IMR-90 (cell line): ENCODE data around the gene PITX1. TPM values are rescaled to one million over a fixed set of nuclear protein-coding genes. Genes with fewer than 3 reads are reported as not detected.

ENCODE experiments used
- ATAC-seq: fragments of 200-7000 bp; cut with Tn5 transposase; 2 replicates; pipeline ENCODE4 v1.9.1; 2020; ENCODE audit warnings: low read depth, mild to moderate bottlenecking, moderate library complexity
- BruUV-seq: library from RNA; stranded (reverse); fragments of 400-500 nt; replicated peaks from 2 replicates; lab custom pipeline; 2021; lab: Mats Ljungman, UMichigan
- CTCF ChIA-PET: fragments of 300-600 bp; formaldehyde crosslinking; extraction: SDS; loops from one replicate; lab custom pipeline; 2021; ENCODE audit warnings: antibody characterized with exemption; lab: Yijun Ruan, JAX
- POLR2A ChIA-PET: fragments of 300-600 bp; sonication (Branson Sonifier 250); formaldehyde crosslinking; loops from one replicate; lab custom pipeline; 2022; ENCODE audit warnings: antibody characterized with exemption; ENCODE audit not compliant: unreplicated experiment; lab: Charles Lee
- DNase-seq: peaks from one replicate; pipeline ENCODE4 v3.0.0; 2013
- H2AFZ ChIP-seq: replicated peaks from 2 replicates; pipeline ENCODE3; 2013; ENCODE audit warnings: low read length, mild to moderate bottlenecking; ENCODE audit not compliant: poor library complexity
- H2AK5ac ChIP-seq: 2 replicates; pipeline ENCODE4 v1.6.1; 2013; ENCODE audit warnings: low read depth, low read length, inconsistent platforms
- H2AK9ac ChIP-seq: replicated peaks from 2 replicates; pipeline ENCODE3; 2013; ENCODE audit warnings: mild to moderate bottlenecking, low read depth, low read length, moderate library complexity; ENCODE audit not compliant: poor library complexity
- H2BK120ac ChIP-seq: 2 replicates; pipeline ENCODE4 v1.6.1; 2013; ENCODE audit warnings: low read depth, low read length, inconsistent platforms
- H2BK15ac ChIP-seq: 3 replicates; pipeline ENCODE4 v1.6.1; 2013; ENCODE audit warnings: low read depth, low read length, inconsistent platforms
- H2BK20ac ChIP-seq: 2 replicates; pipeline ENCODE4 v1.6.1; 2013; ENCODE audit warnings: low read depth, mild to moderate bottlenecking, inconsistent platforms, low read length, moderate library complexity
- H2BK5ac ChIP-seq: 2 replicates; pipeline ENCODE4 v1.6.1; 2013; ENCODE audit warnings: mild to moderate bottlenecking, low read depth, low read length, inconsistent platforms; ENCODE audit not compliant: poor library complexity, severe bottlenecking
- H3K14ac ChIP-seq: replicated peaks from 2 replicates; pipeline ENCODE4 v1.6.1; 2013; ENCODE audit warnings: low read depth, low read length, inconsistent platforms
- H3K18ac ChIP-seq: 2 replicates; pipeline ENCODE4 v1.6.1; 2013; ENCODE audit warnings: low read depth, low read length, control low read depth
- H3K23ac ChIP-seq: 2 replicates; pipeline ENCODE4 v1.6.1; 2013; ENCODE audit warnings: low read depth, low read length, inconsistent platforms
- H3K27ac ChIP-seq: 2 replicates; pipeline ENCODE4 v1.5.1; 2013; ENCODE audit warnings: mild to moderate bottlenecking, control low read depth, low read length; ENCODE audit not compliant: insufficient read depth
- H3K27me3 ChIP-seq: 2 replicates; pipeline ENCODE4 v1.6.1; 2013; ENCODE audit warnings: low read length; ENCODE audit not compliant: control insufficient read depth, insufficient read depth
- H3K36me3 ChIP-seq: 2 replicates; pipeline ENCODE4 v1.6.1; 2013; ENCODE audit warnings: low read length, mixed read lengths; ENCODE audit not compliant: control insufficient read depth, insufficient read depth
- H3K4ac ChIP-seq: 2 replicates; pipeline ENCODE4 v1.6.1; 2013; ENCODE audit warnings: low read depth, low read length, inconsistent platforms
- H3K4me1 ChIP-seq: 2 replicates; pipeline ENCODE4 v1.6.1; 2013; ENCODE audit warnings: low read length, mixed read lengths; ENCODE audit not compliant: control insufficient read depth, insufficient read depth
- H3K4me2 ChIP-seq: 2 replicates; pipeline ENCODE4 v1.6.1; 2013; ENCODE audit warnings: low read depth, mild to moderate bottlenecking, control low read depth, low read length, moderate library complexity
- H3K4me3 ChIP-seq: 2 replicates; pipeline ENCODE4 v1.5.1; 2013; ENCODE audit warnings: low read depth, mild to moderate bottlenecking, control low read depth, low read length, moderate library complexity; ENCODE audit not compliant: insufficient read depth
- H3K56ac ChIP-seq: 2 replicates; pipeline ENCODE4 v1.6.1; 2013; ENCODE audit warnings: low read length, inconsistent platforms; ENCODE audit not compliant: insufficient read depth; ENCODE audit errors: extremely low read depth
- H3K79me1 ChIP-seq, 2 experiments: 2 replicates each; pipeline ENCODE4 v1.6.1; 2013; ENCODE audit warnings: low read length in 2 of 2, inconsistent platforms in 1 of 2, low read depth in 1 of 2
- H3K9ac ChIP-seq: 2 replicates; pipeline ENCODE4 v1.6.1; 2013; ENCODE audit warnings: low read depth, low read length, control low read depth
- H3K9me1 ChIP-seq: 2 replicates; pipeline ENCODE4 v1.6.1; 2013; ENCODE audit warnings: low read length, inconsistent platforms; ENCODE audit not compliant: insufficient read depth
- H3K9me3 ChIP-seq: 2 replicates; pipeline ENCODE4 v1.6.1; 2013; ENCODE audit warnings: low read length; ENCODE audit not compliant: control insufficient read depth, insufficient read depth
- H4K20me1 ChIP-seq: 2 replicates; pipeline ENCODE4 v1.6.1; 2013; ENCODE audit warnings: low read length, inconsistent platforms; ENCODE audit not compliant: insufficient read depth
- H4K5ac ChIP-seq: 2 replicates; pipeline ENCODE4 v1.6.1; 2013; ENCODE audit warnings: mild to moderate bottlenecking, low read depth, low read length, control low read depth
- H4K8ac ChIP-seq, 2 experiments: 2 replicates each; pipeline ENCODE4 v1.6.1; 2013; ENCODE audit warnings: low read depth in 2 of 2, low read length in 2 of 2, control low read depth in 1 of 2, inconsistent platforms in 1 of 2
- H4K91ac ChIP-seq: 2 replicates; pipeline ENCODE4 v1.6.1; 2013; ENCODE audit warnings: low read depth, low read length, inconsistent platforms; ENCODE audit not compliant: insufficient read depth
- BHLHE40 ChIP-seq: fragments of 150-350 bp; IDR thresholded peaks from 2 replicates; pipeline ENCODE4 v1.6.1; 2016; ENCODE audit warnings: mild to moderate bottlenecking, low read depth, low read length
- CEBPB ChIP-seq: IDR thresholded peaks from 2 replicates; pipeline ENCODE4 v1.6.1; 2012; ENCODE audit warnings: low read depth, low read length, improper control_type of control experiment
- CHD1 ChIP-seq: IDR thresholded peaks from 2 replicates; pipeline ENCODE4 v1.6.1; 2012; ENCODE audit warnings: low read depth, low read length, improper control_type of control experiment
- FOS ChIP-seq: fragments of 150-350 bp; IDR thresholded peaks from 2 replicates; pipeline ENCODE4 v1.6.1; 2016; ENCODE audit warnings: low read depth, low read length
- MAFK ChIP-seq: IDR thresholded peaks from 2 replicates; pipeline ENCODE4 v1.6.1; 2012; ENCODE audit warnings: low read depth, low read length, improper control_type of control experiment
- MAZ ChIP-seq: IDR thresholded peaks from 2 replicates; pipeline ENCODE4 v1.6.1; 2012; ENCODE audit warnings: low read depth, mild to moderate bottlenecking, low read length, improper control_type of control experiment, moderate library complexity, borderline replicate concordance
- MXI1 ChIP-seq: IDR thresholded peaks from 2 replicates; pipeline ENCODE4 v1.6.1; 2012; ENCODE audit warnings: low read depth, mild to moderate bottlenecking, low read length, moderate library complexity, borderline replicate concordance
- POLR2A ChIP-seq: IDR thresholded peaks from 2 replicates; pipeline ENCODE4 v1.6.1; 2012; ENCODE audit warnings: mild to moderate bottlenecking, low read depth, low read length
- RAD21 ChIP-seq: IDR thresholded peaks from 2 replicates; pipeline ENCODE4 v1.6.1; 2012; ENCODE audit warnings: low read length, improper control_type of control experiment
- RCOR1 ChIP-seq: IDR thresholded peaks from 2 replicates; pipeline ENCODE4 v1.6.1; 2012; ENCODE audit warnings: mild to moderate bottlenecking, low read length, improper control_type of control experiment; ENCODE audit not compliant: insufficient replicate concordance
- RFX5 ChIP-seq: IDR thresholded peaks from 2 replicates; pipeline ENCODE4 v1.8.0; 2012; ENCODE audit warnings: low read depth, mild to moderate bottlenecking, low read length, moderate library complexity
- SMC3 ChIP-seq: fragments of 150-350 bp; IDR thresholded peaks from 2 replicates; pipeline ENCODE4 v1.6.1; 2016; ENCODE audit warnings: low read depth, mild to moderate bottlenecking, antibody characterized with exemption, low read length, moderate library complexity
- WGBS, 2 experiments: methylation state at CpG; one replicate each; pipeline versions ENCODE4 v1.1.5 to v1.1.7; 2013; ENCODE audit warnings: missing lambda C conversion rate in 2 of 2; ENCODE audit not compliant: insufficient read length in 1 of 2; ENCODE audit errors: extremely low coverage in 2 of 2; 5-methylcytosine and 5-hydroxymethylcytosine counted together
- dilution Hi-C: fragments of 300-500 bp; cut with HindIII; formaldehyde crosslinking; loops from one replicate; pipeline ENCODE4 v1.14.3; 2018; ENCODE audit warnings: low sequenced_read_pairs; ENCODE audit not compliant: unreplicated experiment
- in situ Hi-C: fragments of 300-500 bp; cut with MboI; formaldehyde crosslinking; loops from 3 replicates; pipeline ENCODE4 v1.14.3; 2019; ENCODE audit warnings: low sequenced_read_pairs, inconsistent platforms, mixed read lengths
- intact Hi-C: fragments of 100-400 bp; cut with micrococcal nuclease; formaldehyde crosslinking; loops from 2 replicates; pipeline ENCODE4 v1.10.0; 2022
- polyA plus RNA-seq, 3 experiments: library from polyadenylated mRNA; depleted of rRNA; stranded (reverse); fragments of >200 nt; gene quantifications; 2 replicates each; pipeline ENCODE4 v1.2.3, GENCODE V29; 2012; ENCODE audit warnings: low replicate concordance in 1 of 3
- total RNA-seq: library from RNA; depleted of rRNA; stranded (reverse); fragments of >200 nt; gene quantifications from 2 replicates; pipeline ENCODE4 v1.2.3, GENCODE V29; 2012
- TF ChIP-seq, protein P1 (sequence below): conservative IDR thresholded peaks from 2 replicates; pipeline ENCODE4 v1.5.1; 2012; ENCODE audit warnings: mild to moderate bottlenecking, low read depth, low read length, improper control_type of control experiment
- TF ChIP-seq, protein P2 (sequence below): fragments of 150-350 bp; IDR thresholded peaks from 2 replicates; pipeline ENCODE4 v1.6.1; 2017; ENCODE audit warnings: mild to moderate bottlenecking, antibody characterized with exemption, low read length, low read depth

The PITX1 gene
- total and polyA plus RNA-seq, 2 of the 4 experiments (the other 2 are of a cell fraction): 10.4 to 29.8 TPM

DNA sequence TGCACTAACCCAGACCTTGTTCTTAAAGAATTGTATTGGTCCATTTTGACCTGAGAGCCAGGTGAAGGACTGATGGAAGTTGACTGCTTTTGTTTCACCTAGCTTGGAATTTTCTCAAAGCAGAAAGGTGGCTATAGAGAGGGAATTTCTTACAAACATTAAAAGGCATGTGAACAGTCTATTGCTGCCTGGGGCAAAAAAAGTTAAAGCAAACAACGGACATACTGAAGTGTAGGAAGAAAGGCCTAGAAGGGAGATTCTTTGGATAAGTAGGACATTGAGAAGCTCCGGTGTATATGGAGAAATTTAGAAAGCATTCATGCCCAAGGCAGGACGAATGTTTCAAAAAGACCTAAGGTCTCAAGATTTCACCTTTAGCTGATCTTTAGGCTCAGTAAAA, 54.6 kb downstream of the PITX1 start:
- Histone ChIP-seq H3K9me3 (peaks cover 10% of the 10 kb centered on the region), H3K27me3 (no peaks in the 10 kb centered on the region), H3K56ac (no peak overlapping the region), H4K5ac (no peak overlapping the region), H3K9me1 (peaks cover 4% of the 10 kb centered on the region), H3K9ac (no peak overlapping the region), H2BK120ac (no peak overlapping the region), H2AK5ac (no peak overlapping the region), H2AK9ac (no peak overlapping the region), H3K36me3 (no peaks in the 10 kb centered on the region), H4K91ac (no peak overlapping the region), H2BK5ac (no peak overlapping the region), H3K4me1 (no peaks in the 10 kb centered on the region), H3K4me3 (no peak overlapping the region), H3K23ac (no peak overlapping the region; the same call in 1 of the 2 replicates), H4K8ac (no peak overlapping the region), H3K18ac (no peak overlapping the region), H3K27ac (no peak overlapping the region), H2BK15ac (no peak overlapping the region), H2BK20ac (no peak overlapping the region), H3K4me2 (no peak overlapping the region), H2AFZ (no peak overlapping the region), H3K4ac (no peak overlapping the region), H3K14ac (no peak overlapping the region), H3K79me1 (no peaks in the 10 kb centered on the region), H4K20me1 (no peaks in the 10 kb centered on the region; the same call in 1 of the 2 replicates)
- intact Hi-C loops: no loop called here
- ChIA-PET CTCF (no interaction called here), POLR2A (no interaction called here)
- BruUV-seq: no TSS peak
- no peak for ATAC-seq
- WGBS, 2 experiments: 75% methylated on average over 1 of the region's 3 CpGs; no CpG with 5 or more reads in 1 of the 2 experiments
- dilution Hi-C loops: no loop called here
- TF ChIP-seq MXI1 (no peak), RFX5 (no peak), MAZ (no peak), RAD21 (no peak), RCOR1 (no peak), BHLHE40 (no peak), POLR2A (no peak), CHD1 (no peak), MAFK (no peak), FOS (no peak), SMC3 (no peak), CEBPB (no peak)
- TF ChIP-seq, protein P1, sequence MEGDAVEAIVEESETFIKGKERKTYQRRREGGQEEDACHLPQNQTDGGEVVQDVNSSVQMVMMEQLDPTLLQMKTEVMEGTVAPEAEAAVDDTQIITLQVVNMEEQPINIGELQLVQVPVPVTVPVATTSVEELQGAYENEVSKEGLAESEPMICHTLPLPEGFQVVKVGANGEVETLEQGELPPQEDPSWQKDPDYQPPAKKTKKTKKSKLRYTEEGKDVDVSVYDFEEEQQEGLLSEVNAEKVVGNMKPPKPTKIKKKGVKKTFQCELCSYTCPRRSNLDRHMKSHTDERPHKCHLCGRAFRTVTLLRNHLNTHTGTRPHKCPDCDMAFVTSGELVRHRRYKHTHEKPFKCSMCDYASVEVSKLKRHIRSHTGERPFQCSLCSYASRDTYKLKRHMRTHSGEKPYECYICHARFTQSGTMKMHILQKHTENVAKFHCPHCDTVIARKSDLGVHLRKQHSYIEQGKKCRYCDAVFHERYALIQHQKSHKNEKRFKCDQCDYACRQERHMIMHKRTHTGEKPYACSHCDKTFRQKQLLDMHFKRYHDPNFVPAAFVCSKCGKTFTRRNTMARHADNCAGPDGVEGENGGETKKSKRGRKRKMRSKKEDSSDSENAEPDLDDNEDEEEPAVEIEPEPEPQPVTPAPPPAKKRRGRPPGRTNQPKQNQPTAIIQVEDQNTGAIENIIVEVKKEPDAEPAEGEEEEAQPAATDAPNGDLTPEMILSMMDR: no peak
- TF ChIP-seq, protein P2, sequence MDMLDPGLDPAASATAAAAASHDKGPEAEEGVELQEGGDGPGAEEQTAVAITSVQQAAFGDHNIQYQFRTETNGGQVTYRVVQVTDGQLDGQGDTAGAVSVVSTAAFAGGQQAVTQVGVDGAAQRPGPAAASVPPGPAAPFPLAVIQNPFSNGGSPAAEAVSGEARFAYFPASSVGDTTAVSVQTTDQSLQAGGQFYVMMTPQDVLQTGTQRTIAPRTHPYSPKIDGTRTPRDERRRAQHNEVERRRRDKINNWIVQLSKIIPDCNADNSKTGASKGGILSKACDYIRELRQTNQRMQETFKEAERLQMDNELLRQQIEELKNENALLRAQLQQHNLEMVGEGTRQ: no peak
- in situ Hi-C loops: no loop called here
- no peak for DNase-seq
